Activated CD8-positive, alpha-beta memory T cell treated with anti-CD3 and anti-CD28 coated beads, Interleukin-2, amount 50 U/mL, for 24 hours (primary cell): ENCODE results near the gene ZBTB45.
"Not testable (repeated sequence)": the region's sequence is repeated elsewhere in the genome, so short reads cannot be mapped to it uniquely, and the experiment has no call there.

ENCODE experiments used
- DNase-seq: peaks from one replicate; pipeline ENCODE4 v3.0.0-alpha.2; 2020; ENCODE audit errors: extremely low read depth

ZBTB45 gene

GRCh38 chr19:58510084-58510862 lies 9.3 kb downstream of the ZBTB45 start:
- no peak for DNase-seq

GRCh38 chr19:58509731-58510083 lies 9.9 kb downstream of the ZBTB45 start:
- no peak for DNase-seq

GRCh38 chr19:58507602-58508223 lies 11.9 kb downstream of the ZBTB45 start:
- DNase-seq: not testable (repeated sequence)

GRCh38 chr19:58500242-58500641 lies 19.4 kb downstream of the ZBTB45 start:
- DNase-seq: no peak

GRCh38 chr19:58499021-58499927 lies 20.3 kb downstream of the ZBTB45 start:
- DNase-seq: peak; percentile 98

GRCh38 chr19:58498316-58499020 lies 21.1 kb downstream of the ZBTB45 start:
- no peak for DNase-seq

GRCh38 chr19:58497634-58498170 lies 21.9 kb downstream of the ZBTB45 start:
- no peak for DNase-seq

GRCh38 chr19:58492265-58492664 lies 27.3 kb downstream of the ZBTB45 start:
- no peak for DNase-seq

GRCh38 chr19:58491393-58491792 lies 28.2 kb downstream of the ZBTB45 start:
- no peak for DNase-seq

- DNase-seq: not testable (repeated sequence)
Measured at GRCh38 chr19:58484349-58484748, 35.3 kb downstream of the ZBTB45 start.

- no peak for DNase-seq
Measured at GRCh38 chr19:58483776-58484175, 35.8 kb downstream of the ZBTB45 start.

GRCh38 chr19:58482372-58482771 lies 37.2 kb downstream of the ZBTB45 start:
- DNase-seq: no peak

GRCh38 chr19:58480831-58481230 lies 38.8 kb downstream of the ZBTB45 start:
- no peak for DNase-seq

GRCh38 chr19:58480481-58480830 lies 39.2 kb downstream of the ZBTB45 start:
- no peak for DNase-seq

- no peak for DNase-seq
Measured at GRCh38 chr19:58479736-58480480, 39.7 kb downstream of the ZBTB45 start.

- no peak for DNase-seq
Measured at GRCh38 chr19:58479303-58479702, 40.3 kb downstream of the ZBTB45 start.

- DNase-seq: no peak
Measured at GRCh38 chr19:58477871-58478270, 41.7 kb downstream of the ZBTB45 start.

- DNase-seq: no peak
Measured at GRCh38 chr19:58477130-58477529, 42.5 kb downstream of the ZBTB45 start.

GRCh38 chr19:58476498-58477015 lies 43.1 kb downstream of the ZBTB45 start:
- DNase-seq: no peak

GRCh38 chr19:58475714-58476497 lies 43.7 kb downstream of the ZBTB45 start, which contains the start of gene ZNF446:
TSS of gene ZNF446 (plus strand) at chr19:58476352. CDS start at chr19:58477219, 867 bp downstream.
- DNase-seq: peak; percentile 86
